ENCODE results near the gene PRKAG2. TPM values are rescaled to one million over a fixed set of nuclear protein-coding genes. Genes with fewer than 3 reads are reported as not detected.

The PRKAG2 gene
- total and polyA plus RNA-seq, 2 of the 13 experiments (the other 11 are each of a cell fraction or from before 2014, with no cell fraction given): 0.90 to 1.3 TPM

GRCh38 chr7:151832138-151832537 is 44.8 kb downstream of the PRKAG2 start:
- ChIA-PET CTCF (ENCODE audit: low intra/inter-chr PET ratio, low total read pairs) (no interaction called here), POLR2A (no interaction called here)
- H3K79me2 ChIP-seq (ENCODE audit: insufficient read depth, low read length): no peaks in the 10 kb centered on the region
- peaks cover 1 to 36% of the 10 kb centered on the region in 2 experiments for H3K27me3 ChIP-seq (ENCODE audit: control insufficient read depth in 1 of 2, insufficient read depth in 2 of 2, low read length in 2 of 2)
- ATAC-seq (no peak), FAIRE-seq (no peak), DNase-seq (ENCODE audit: low spot score) (no peak)
- no peak overlapping the region for H3K4me2 ChIP-seq (ENCODE audit: low read depth, low read length)
- no peaks in the 10 kb centered on the region for H3K4me1 ChIP-seq (ENCODE audit: insufficient read depth, low read length)
- no peak overlapping the region for H2AFZ ChIP-seq (ENCODE audit: low read length)
- intact Hi-C loops (cut with micrococcal nuclease; ENCODE audit: unreplicated experiment): no loop called here
- H3K4me3 ChIP-seq (replicated peaks in 1 of 3; ENCODE audit: insufficient read depth in 1 of 3, low read depth in 2 of 3, low read length in 3 of 3): no peak overlapping the region
- H3K9me3 ChIP-seq (ENCODE audit: low read length): no peaks in the 10 kb centered on the region
- H4K20me1 ChIP-seq (ENCODE audit: insufficient read depth, low read length): no peaks in the 10 kb centered on the region
- no TSS peak for BruUV-seq (replicated peaks)
- H3K27ac ChIP-seq (ENCODE audit: extremely low read length, insufficient read depth, low read length): no peak overlapping the region
- no peaks in the 10 kb centered on the region for H3K36me3 ChIP-seq (replicated peaks in 1 of 2; ENCODE audit: control insufficient read depth in 1 of 2, insufficient read depth in 2 of 2, low read length in 2 of 2)
- TF ChIP-seq AGO1 (IDR thresholded peaks at IDR 0.05; ENCODE audit: low read depth, low read length, poor library complexity, severe bottlenecking) (no peak), ZNF337 (CRISPR knock-in tag; IDR thresholded peaks at IDR 0.05; ENCODE audit: borderline replicate concordance, low read depth) (no peak), HOMEZ (CRISPR knock-in tag; IDR thresholded peaks at IDR 0.05; ENCODE audit: low read depth) (no peak), ARNT (IDR thresholded peaks at IDR 0.05) (no peak), MBD4 (IDR thresholded peaks at IDR 0.05; ENCODE audit: borderline replicate concordance, low read length) (no peak), MAF1 (CRISPR knock-in tag; IDR thresholded peaks at IDR 0.05; ENCODE audit: borderline replicate concordance) (no peak)
- 29% methylated on average over 2 of the region's 5 CpGs for WGBS (ENCODE audit: low lambda C conversion rate)
- no peak overlapping the region for H3K9ac ChIP-seq (ENCODE audit: insufficient read depth, low read depth, low read length)
- in situ Hi-C loops (cut with HindIII; ENCODE audit: extremely low pct_ligation_motif_present, low pct_unique_long_range_greater_than_20kb): no loop called here

- peak; percentile 41; the same call in 2 of the 3 replicates for ATAC-seq
- in situ Hi-C loops (cut with HindIII; ENCODE audit: extremely low pct_ligation_motif_present, low pct_unique_long_range_greater_than_20kb) (no loop called here), intact Hi-C loops (cut with micrococcal nuclease; ENCODE audit: unreplicated experiment) (no loop called here)
- Histone ChIP-seq H4K20me1 (ENCODE audit: insufficient read depth, low read length) (no peaks in the 10 kb centered on the region), H3K27me3 (ENCODE audit: control insufficient read depth in 1 of 2, insufficient read depth in 2 of 2, low read length in 2 of 2) (peaks cover 1 to 32% of the 10 kb centered on the region in 2 experiments), H3K4me1 (ENCODE audit: insufficient read depth, low read length) (no peaks in the 10 kb centered on the region), H3K9me3 (ENCODE audit: low read length) (no peaks in the 10 kb centered on the region), H3K27ac (ENCODE audit: extremely low read length, insufficient read depth, low read length) (no peak overlapping the region), H3K79me2 (ENCODE audit: insufficient read depth, low read length) (no peaks in the 10 kb centered on the region), H3K4me3 (replicated peaks in 1 of 3; ENCODE audit: insufficient read depth in 1 of 3, low read depth in 2 of 3, low read length in 3 of 3) (no peak overlapping the region), H2AFZ (ENCODE audit: low read length) (no peak overlapping the region), H3K36me3 (replicated peaks in 1 of 2; ENCODE audit: control insufficient read depth in 1 of 2, insufficient read depth in 2 of 2, low read length in 2 of 2) (no peaks in the 10 kb centered on the region), H3K4me2 (ENCODE audit: low read depth, low read length) (no peak overlapping the region), H3K9ac (ENCODE audit: insufficient read depth, low read depth, low read length) (no peak overlapping the region)
- WGBS (ENCODE audit: low lambda C conversion rate): 14% methylated on average over 9 of the region's 13 CpGs
- ChIA-PET CTCF (ENCODE audit: low intra/inter-chr PET ratio, low total read pairs) (no interaction called here), POLR2A (no interaction called here)
- DNase-seq (ENCODE audit: low spot score): no peak
- FAIRE-seq: no peak
- no TSS peak for BruUV-seq (replicated peaks)
- TF ChIP-seq ATF6 (CRISPR knock-in tag; conservative IDR thresholded peaks at IDR 0.05): no peak
- no peak for TF ChIP-seq ZNF383 (CRISPR knock-in tag; IDR thresholded peaks at IDR 0.05; ENCODE audit: borderline replicate concordance)
- TF ChIP-seq ZBTB10 (CRISPR knock-in tag; IDR thresholded peaks at IDR 0.05; ENCODE audit: borderline replicate concordance): no peak
- TF ChIP-seq ZNF282 (IDR thresholded peaks at IDR 0.05; ENCODE audit: partially characterized antibody): no peak
- no peak for TF ChIP-seq MIXL1 (CRISPR knock-in tag; IDR thresholded peaks at IDR 0.05)
- TF ChIP-seq SNAI1 (CRISPR knock-in tag; IDR thresholded peaks at IDR 0.05; ENCODE audit: borderline replicate concordance): no peak
Measured at GRCh38 chr7:151831606-151832005, 45.3 kb downstream of the PRKAG2 start.
